ENCODE results near the gene SLC25A26. TPM values are rescaled to one million over a fixed set of nuclear protein-coding genes. Genes with fewer than 3 reads are reported as not detected.
A peak's percentile ranks its signal among the peaks of the same experiment; 100 is the strongest.
"Not testable (repeated sequence)": the region's sequence is repeated elsewhere in the genome, so short reads cannot be mapped to it uniquely, and the experiment has no call there.

Gene SLC25A26
- total RNA-seq, 1 experiment from 2014 or later = 27.2 TPM

- DNase-seq (ENCODE audit: low read depth) = no peak
Measured at GRCh38 chr3:66409771-66410754, 189.3 kb downstream of the SLC25A26 start.

GRCh38 chr3:66410976-66411375 is 190.2 kb downstream of the SLC25A26 start:
- no peak for DNase-seq (ENCODE audit: low read depth)

- peak; percentile 50 for DNase-seq (ENCODE audit: low read depth)
Measured at GRCh38 chr3:66411474-66411873, 190.7 kb downstream of the SLC25A26 start.

- no peak for DNase-seq (ENCODE audit: low read depth)
Measured at GRCh38 chr3:66411961-66412887, 191.4 kb downstream of the SLC25A26 start.

- DNase-seq (ENCODE audit: low read depth) = peak; percentile 97
Measured at GRCh38 chr3:66413151-66413751, 192.4 kb downstream of the SLC25A26 start.

- DNase-seq (ENCODE audit: low read depth) = peak; percentile 60
Measured at GRCh38 chr3:66414846-66415245, 194.0 kb downstream of the SLC25A26 start.

GRCh38 chr3:66415867-66416428 is 195.1 kb downstream of the SLC25A26 start:
- DNase-seq (ENCODE audit: low read depth) = no peak

GRCh38 chr3:66416556-66417304 is 195.9 kb downstream of the SLC25A26 start:
- DNase-seq (ENCODE audit: low read depth) = peak; percentile 66

- DNase-seq (ENCODE audit: low read depth) = peak; percentile 52
Measured at GRCh38 chr3:66418475-66418931, 197.7 kb downstream of the SLC25A26 start.

- no peak for DNase-seq (ENCODE audit: low read depth)
Measured at GRCh38 chr3:66419036-66419435, 198.2 kb downstream of the SLC25A26 start.

GRCh38 chr3:66421144-66421543 is 200.3 kb downstream of the SLC25A26 start:
- not testable (repeated sequence) for DNase-seq (ENCODE audit: low read depth)

GRCh38 chr3:66421893-66422292 is 201.1 kb downstream of the SLC25A26 start:
- not testable (repeated sequence) for DNase-seq (ENCODE audit: low read depth)

- DNase-seq (ENCODE audit: low read depth) = peak; percentile 84
Measured at GRCh38 chr3:66423791-66424190, 203.0 kb downstream of the SLC25A26 start.

GRCh38 chr3:66425032-66425431 is 204.2 kb downstream of the SLC25A26 start:
- no peak for DNase-seq (ENCODE audit: low read depth)

- DNase-seq (ENCODE audit: low read depth) = no peak
Measured at GRCh38 chr3:66425576-66426114, 204.8 kb downstream of the SLC25A26 start.

- no peak for DNase-seq (ENCODE audit: low read depth)
Measured at GRCh38 chr3:66426135-66426534, 205.3 kb downstream of the SLC25A26 start.

- no peak for DNase-seq (ENCODE audit: low read depth)
Measured at GRCh38 chr3:66427352-66427751, 206.6 kb downstream of the SLC25A26 start.

GRCh38 chr3:66427951-66428474 is 207.2 kb downstream of the SLC25A26 start:
- DNase-seq (ENCODE audit: low read depth) = peak; percentile 64

Data from RPMI7951 (cell line).